G401.6 (cell line): ENCODE results near the gene SASH1.

ENCODE experiments used
- FAIRE-seq: peaks from 2 replicates; lab custom pipeline; 2012; peaks lifted over from hg19 to GRCh38; lab: Jason Lieb, UNC

The SASH1 gene

DNA sequence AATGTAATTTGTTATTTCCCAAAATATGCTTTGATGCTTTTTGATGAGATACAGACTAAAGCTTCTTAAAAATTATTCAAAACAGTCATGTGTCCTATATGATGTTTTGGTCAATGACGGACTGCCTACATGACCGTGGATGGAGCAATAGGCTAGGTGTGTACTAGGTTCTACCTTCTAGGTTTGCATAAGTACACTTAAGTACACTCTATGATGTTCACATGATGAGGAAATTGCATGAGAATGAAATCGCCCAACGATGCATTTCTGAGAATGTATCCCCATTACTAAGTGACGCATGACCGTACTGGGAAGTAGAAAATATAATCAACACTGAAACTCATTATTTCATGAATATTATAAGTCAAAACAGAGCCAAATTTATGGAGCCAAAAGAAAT lies 252.9 kb downstream of the SASH1 start:
- FAIRE-seq, result no peak

DNA sequence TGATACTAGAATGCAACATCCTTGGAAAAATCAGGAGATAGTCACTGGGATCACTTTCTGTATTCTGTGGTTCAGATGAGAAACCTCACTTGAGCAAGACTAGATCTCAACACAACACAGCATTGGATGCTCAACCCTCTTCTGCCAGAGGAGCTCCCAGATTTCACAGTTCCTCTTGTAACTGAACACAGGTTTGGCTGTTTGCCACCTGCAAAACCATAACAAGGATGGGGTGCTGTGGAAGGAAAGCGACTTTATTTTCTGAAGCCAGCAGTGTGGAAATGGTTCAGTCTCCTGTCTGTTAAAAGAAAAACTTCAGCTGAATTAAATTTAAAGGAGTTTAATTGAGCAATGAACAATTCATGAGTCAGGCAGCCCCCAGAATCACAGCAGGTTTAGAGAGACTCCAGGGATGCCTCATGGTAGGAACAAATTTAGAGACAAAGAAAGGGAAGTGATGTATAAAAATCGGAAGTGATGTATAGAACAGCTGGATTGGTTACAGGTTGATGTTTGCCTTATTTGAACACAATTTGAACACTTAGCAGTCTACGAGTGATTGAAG lies 254.3 kb downstream of the SASH1 start:
- no peak for FAIRE-seq

DNA sequence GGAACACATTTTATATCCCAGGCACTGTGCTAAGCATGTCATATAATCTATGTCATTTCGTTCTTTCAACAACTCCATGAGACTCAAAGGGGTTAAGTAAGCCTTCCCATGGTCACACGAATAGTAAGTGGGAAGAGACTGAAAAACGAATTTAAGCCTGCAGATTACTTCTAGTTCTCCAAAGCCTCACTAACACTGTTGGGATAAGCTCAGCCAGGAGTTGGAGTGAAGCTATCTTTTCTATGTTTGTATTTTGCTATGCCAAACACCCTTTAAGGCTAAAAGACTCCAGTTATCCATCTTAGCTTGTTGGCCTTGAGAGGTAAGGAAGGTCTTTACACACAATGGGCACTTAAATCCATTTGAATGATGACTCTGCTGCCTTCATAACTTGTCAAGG lies 256.1 kb downstream of the SASH1 start:
- no peak for FAIRE-seq

DNA sequence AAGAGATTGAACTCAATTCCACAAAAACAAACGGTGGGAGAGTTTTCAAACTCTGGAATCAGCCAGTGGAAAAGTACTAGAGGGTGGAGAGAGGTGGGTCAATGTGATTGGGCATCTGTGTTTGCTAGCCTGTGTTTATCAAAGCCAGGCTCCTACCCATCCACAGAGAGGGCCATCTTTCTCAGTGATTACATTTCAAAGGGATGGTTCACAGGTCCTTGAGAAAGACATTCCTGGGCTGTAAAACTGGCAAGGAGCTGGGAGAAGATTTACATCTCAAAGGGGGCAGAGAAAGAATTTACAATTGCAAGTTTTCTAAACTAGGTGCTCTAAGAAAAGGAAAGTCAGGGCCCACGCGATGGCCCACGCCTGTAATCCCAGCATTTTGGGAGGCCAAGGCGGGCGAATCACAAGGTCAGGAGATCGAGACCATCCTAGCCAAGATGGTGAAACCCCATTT lies 257.4 kb downstream of the SASH1 start:
- no peak for FAIRE-seq
